Transverse colon (tissue), 4 donors: ENCODE measurements around the gene ZNF76. TPM values are rescaled to one million over a fixed set of nuclear protein-coding genes. Genes with fewer than 3 reads are reported as not detected.

Experiments used
- DNase-seq: peaks from one replicate; pipeline ENCODE4 v3.0.0-alpha.2; 2019
- H3K27ac ChIP-seq, 4 donors: fragments of 200-600 bp; sonication (generic); 2 replicates each; pipeline ENCODE4 v1.5.1; 2016 to 2018; ENCODE audit warnings: inconsistent platforms in 4 of 4
- H3K27me3 ChIP-seq: fragments of 200-600 bp; sonication (generic); 2 replicates; pipeline ENCODE4 v1.5.1; 2017; ENCODE audit warnings: inconsistent platforms
- H3K36me3 ChIP-seq, 4 donors: fragments of 200-600 bp; sonication (generic); 2 replicates each; pipeline ENCODE4 v1.5.1; 2017 to 2019; ENCODE audit warnings: inconsistent platforms in 4 of 4
- H3K4me1 ChIP-seq, 4 donors: fragments of 200-600 bp; sonication (generic); 2 replicates each; pipeline ENCODE4 v1.5.1; 2017 to 2020; ENCODE audit warnings: inconsistent platforms in 4 of 4
- H3K4me3 ChIP-seq, 4 donors: fragments of 200-600 bp; sonication (generic); 1 replicate in 1 of 4; 2 replicates in 3 of 4; pipeline versions ENCODE4 v1.5.1 to v1.6.1; 2017 to 2019; ENCODE audit warnings: inconsistent platforms in 4 of 4
- H3K9me3 ChIP-seq, 2 donors: fragments of 200-600 bp; sonication (generic); 2 replicates each; pipeline ENCODE4 v1.5.1; 2017 to 2019; ENCODE audit warnings: inconsistent platforms in 2 of 2
- CTCF ChIP-seq, 5 experiments: fragments of 200-600 bp in 3 of 5; fragments of 450-650 bp in 2 of 5; sonication (generic) in 3 of 5; IDR thresholded peaks; 1 replicate in 2 of 5; 2 replicates in 3 of 5; pipeline ENCODE4 v1.5.1; 2016 to 2017; ENCODE audit warnings: antibody characterized with exemption in 5 of 5, inconsistent platforms in 3 of 5, mild to moderate bottlenecking in 2 of 5, moderate library complexity in 1 of 5
- EP300 ChIP-seq: sonication (generic); formaldehyde crosslinking; IDR thresholded peaks from one replicate; pipeline ENCODE4 v1.6.1; 2017; ENCODE audit warnings: antibody characterized with exemption, low read depth
- POLR2A ChIP-seq: fragments of 450-650 bp; IDR thresholded peaks from one replicate; pipeline ENCODE4 v1.6.1; 2016; ENCODE audit warnings: antibody characterized with exemption, mild to moderate bottlenecking, moderate library complexity
- POLR2AphosphoS5 ChIP-seq, 3 donors: sonication (generic); formaldehyde crosslinking; IDR thresholded peaks; one replicate each; pipeline ENCODE4 v1.6.1; 2016; ENCODE audit warnings: antibody characterized with exemption in 3 of 3
- WGBS, 2 donors: methylation state at CpG; one replicate each; pipeline ENCODE4 v1.1.5; 2018; ENCODE audit warnings: low coverage in 1 of 2; 5-methylcytosine and 5-hydroxymethylcytosine counted together
- in situ Hi-C, 4 donors: fragments of 200-750 bp; cut with MboI; loops; one replicate each; pipeline versions ENCODE4 v1.15.0 to v1.15.1; 2017; ENCODE audit warnings: low sequenced_read_pairs in 3 of 4, low pct_ligation_motif_present in 1 of 4, low pct_unique_long_range_greater_than_20kb in 1 of 4
- intact Hi-C: fragments of 100-400 bp; cut with DNase I; formaldehyde crosslinking; loops from one replicate; pipeline ENCODE4 v1.15.1; 2023; ENCODE audit warnings: low total_unique reads
- total RNA-seq, 4 donors: library from RNA; depleted of rRNA; stranded (reverse); fragments of >200 nt; gene quantifications; one replicate each; pipeline ENCODE4 v1.1.0, GENCODE V29; 2016

The ZNF76 gene
- total RNA-seq, 4 donors from 2014 or later, result 30.2 to 59.3 (median 35.1) TPM

GRCh38 chr6:35296931-35297600 lies 37.5 kb downstream of the ZNF76 start:
- WGBS, 2 donors, result 58 to 100% methylated on average over 1 to 6 of the region's 6 CpGs
- intact Hi-C loops (no loop called here), in situ Hi-C loops (no loop called here)
- Histone ChIP-seq H3K27me3 (no peaks in the 10 kb centered on the region), H3K27ac (peak overlapping the region; percentile 68 to 83 (median 82)), H3K4me1 (peaks cover 7 to 23% (median 10%) of the 10 kb centered on the region in 4 donors), H3K9me3 (no peaks in the 10 kb centered on the region), H3K36me3 (peaks cover 0 to 6% (median 0%) of the 10 kb centered on the region in 4 donors), H3K4me3 (peak overlapping the region in 2 of 4 donors; percentile 44 to 59)
- DNase-seq, result no peak
- TF ChIP-seq POLR2A (no peak), CTCF (IDR thresholded peaks at IDR 0.05) (no peak), EP300 (no peak), POLR2AphosphoS5 (IDR thresholded peaks at IDR 0.05) (no peak)

- WGBS, 2 donors, result 17% methylated on average over 28 of the region's 35 CpGs; no CpG with 5 or more reads in 1 of the 2 donors
- TF ChIP-seq POLR2A (peak; percentile 70), CTCF (IDR thresholded peaks at IDR 0.05) (peak; percentile 54 to 90 (median 68)), POLR2AphosphoS5 (IDR thresholded peaks at IDR 0.05) (peak; percentile 58 to 74 (median 71)), EP300 (no peak)
- intact Hi-C loops, result no loop called here
These were observed 38.3 kb downstream of the ZNF76 start, which contains the start of gene DEF6 for GRCh38 chr6:35297601-35298481. Gene DEF6 (plus strand): TSS chr6:35297818. CDS start chr6:35297857, 39 bp downstream.

GRCh38 chr6:35298625-35299140 lies 39.1 kb downstream of the ZNF76 start:
- intact Hi-C loops (no loop called here), in situ Hi-C loops (no loop called here)
- H3K4me1 ChIP-seq, result peaks cover 11 to 39% (median 18%) of the 10 kb centered on the region in 4 donors
- TF ChIP-seq POLR2AphosphoS5 (IDR thresholded peaks at IDR 0.05) (no peak), EP300 (no peak), POLR2A (no peak), CTCF (IDR thresholded peaks at IDR 0.05) (no peak)
- H3K9me3 ChIP-seq, result no peaks in the 10 kb centered on the region
- no peaks in the 10 kb centered on the region for H3K27me3 ChIP-seq
- H3K4me3 ChIP-seq, result peak overlapping the region in 2 of 4 donors; percentile 44 to 59
- 66% methylated on average over 6 of the region's 6 CpGs; no CpG with 5 or more reads in 1 of the 2 donors for WGBS, 2 donors
- peak overlapping the region; percentile 68 to 83 (median 82) for H3K27ac ChIP-seq
- H3K36me3 ChIP-seq, result no peaks in the 10 kb centered on the region
- no peak for DNase-seq

More at GRCh38 chr6:35297601-35298481, 38.3 kb downstream of the ZNF76 start, which contains the start of gene DEF6:
- Histone ChIP-seq H3K36me3 (peaks cover 0 to 1% (median 0%) of the 10 kb centered on the region in 4 donors), H3K9me3 (no peaks in the 10 kb centered on the region), H3K4me1 (peaks cover 11 to 31% (median 14%) of the 10 kb centered on the region in 4 donors), H3K27me3 (no peaks in the 10 kb centered on the region), H3K4me3 (peak within 1 kb of the TSS; percentile 9 to 59 (median 42)), H3K27ac (peak within 1 kb of the TSS; percentile 68 to 83 (median 82))
- in situ Hi-C loops, result no loop called here
- peak; percentile 89 for DNase-seq
